NOMO-1 treated with dmso at 0.1 percent for 144 hours (cell line): ENCODE data around the gene FAM98A.

Experiments
- DNase-seq: peaks from one replicate; lab custom pipeline; 2025; ENCODE audit not compliant: unreplicated experiment; lab: John Stamatoyannopoulos, UW

Gene FAM98A

GRCh38 chr2:33599175-33599942, at the start of gene FAM98A:
Gene FAM98A (minus strand): TSS chr2:33599299. CDS start chr2:33599221, 78 bp downstream.
- DNase-seq: peak; percentile 98

GRCh38 chr2:33645861-33646260, 46.8 kb upstream of the FAM98A start:
- DNase-seq: no peak

- DNase-seq: no peak
Measured at GRCh38 chr2:33644215-33644614, 45.1 kb upstream of the FAM98A start.

- no peak for DNase-seq
Measured at GRCh38 chr2:33636001-33636400, 36.9 kb upstream of the FAM98A start.

- no peak for DNase-seq
Measured at GRCh38 chr2:33634261-33634910, 35.3 kb upstream of the FAM98A start.

GRCh38 chr2:33633315-33633714, 34.2 kb upstream of the FAM98A start:
- no peak for DNase-seq

GRCh38 chr2:33632831-33633230, 33.7 kb upstream of the FAM98A start:
- no peak for DNase-seq

- no peak for DNase-seq
Measured at GRCh38 chr2:33628031-33628827, 29.1 kb upstream of the FAM98A start.

- DNase-seq: no peak
Measured at GRCh38 chr2:33619028-33619427, 19.9 kb upstream of the FAM98A start.

- DNase-seq: no peak
Measured at GRCh38 chr2:33617989-33618388, 18.9 kb upstream of the FAM98A start.

GRCh38 chr2:33617401-33617800, 18.3 kb upstream of the FAM98A start:
- no peak for DNase-seq

GRCh38 chr2:33616873-33617272, 17.8 kb upstream of the FAM98A start:
- DNase-seq: no peak

- DNase-seq: no peak
Measured at GRCh38 chr2:33614190-33614589, 15.1 kb upstream of the FAM98A start.

GRCh38 chr2:33607905-33608304, 8.8 kb upstream of the FAM98A start:
- DNase-seq: no peak

GRCh38 chr2:33607251-33607721, 8.2 kb upstream of the FAM98A start:
- DNase-seq: no peak

GRCh38 chr2:33606622-33607021, 7.5 kb upstream of the FAM98A start:
- no peak for DNase-seq

GRCh38 chr2:33606100-33606499, 7.0 kb upstream of the FAM98A start:
- no peak for DNase-seq

GRCh38 chr2:33605056-33605455, 6.0 kb upstream of the FAM98A start:
- DNase-seq: no peak

- DNase-seq: no peak
Measured at GRCh38 chr2:33603416-33603815, 4.3 kb upstream of the FAM98A start.

- DNase-seq: no peak
Measured at GRCh38 chr2:33602201-33602830, 3.2 kb upstream of the FAM98A start.

- DNase-seq: no peak
Measured at GRCh38 chr2:33599943-33600192, 769 bp upstream of the FAM98A start.
